Non-pigmented ciliary epithelial cell (primary cell): ENCODE data around the gene CHI3L2.
"Not testable (repeated sequence)": the region's sequence is repeated elsewhere in the genome, so short reads cannot be mapped to it uniquely, and the experiment has no call there.

Experiments used
- DNase-seq: peaks from one replicate; pipeline ENCODE4 v3.0.0-alpha.2; 2010; ENCODE audit warnings: low read depth

Gene CHI3L2

GRCh38 chr1:111202707-111203623 is 24.5 kb upstream of the CHI3L2 start:
- DNase-seq: no peak

GRCh38 chr1:111203681-111204200 is 23.8 kb upstream of the CHI3L2 start:
- no peak for DNase-seq

GRCh38 chr1:111204201-111204982 is 23.1 kb upstream of the CHI3L2 start:
- no peak for DNase-seq

- no peak for DNase-seq
Observed at GRCh38 chr1:111204983-111205713, 22.4 kb upstream of the CHI3L2 start.

- DNase-seq: no peak
Observed at GRCh38 chr1:111205714-111206050, 21.8 kb upstream of the CHI3L2 start.

- DNase-seq: no peak
Observed at GRCh38 chr1:111208921-111209320, 18.6 kb upstream of the CHI3L2 start.

GRCh38 chr1:111209622-111210021 is 17.9 kb upstream of the CHI3L2 start:
- no peak for DNase-seq

GRCh38 chr1:111211921-111212320 is 15.6 kb upstream of the CHI3L2 start:
- DNase-seq: no peak

- DNase-seq: no peak
Observed at GRCh38 chr1:111212634-111213335, 14.7 kb upstream of the CHI3L2 start.

- DNase-seq: no peak
Observed at GRCh38 chr1:111213412-111213811, 14.1 kb upstream of the CHI3L2 start.

GRCh38 chr1:111214074-111214801 is 13.3 kb upstream of the CHI3L2 start:
- DNase-seq: no peak

GRCh38 chr1:111214884-111215283 is 12.6 kb upstream of the CHI3L2 start:
- no peak for DNase-seq

GRCh38 chr1:111215285-111215684 is 12.2 kb upstream of the CHI3L2 start:
- not testable (repeated sequence) for DNase-seq

- no peak for DNase-seq
Observed at GRCh38 chr1:111216751-111217150, 10.8 kb upstream of the CHI3L2 start.

GRCh38 chr1:111217183-111217910 is 10.2 kb upstream of the CHI3L2 start:
- DNase-seq: no peak

- no peak for DNase-seq
Observed at GRCh38 chr1:111218701-111219556, 8.6 kb upstream of the CHI3L2 start.

- no peak for DNase-seq
Observed at GRCh38 chr1:111219557-111220286, 7.8 kb upstream of the CHI3L2 start.

- DNase-seq: no peak
Observed at GRCh38 chr1:111220302-111220890, 7.1 kb upstream of the CHI3L2 start.
